Fibroblast of lung (primary cell): ENCODE measurements around the gene SERTAD1.

Source experiments
- EZH2 ChIP-seq: IDR thresholded peaks from 2 replicates; pipeline ENCODE4 v1.5.1; 2012; ENCODE audit warnings: low read length, control low read depth, mild to moderate bottlenecking; ENCODE audit errors: missing control alignments
- TF ChIP-seq, protein P1 (sequence below), 2 donors: IDR thresholded peaks in 1 of 2; conservative IDR thresholded peaks in 1 of 2; 1 replicate in 1 of 2; 2 replicates in 1 of 2; pipeline ENCODE4 v1.5.1; 2011 to 2012; ENCODE audit warnings: low read length in 2 of 2, control low read depth in 1 of 2, inconsistent platforms in 1 of 2, low read depth in 1 of 2, mild to moderate bottlenecking in 1 of 2

DNA sequence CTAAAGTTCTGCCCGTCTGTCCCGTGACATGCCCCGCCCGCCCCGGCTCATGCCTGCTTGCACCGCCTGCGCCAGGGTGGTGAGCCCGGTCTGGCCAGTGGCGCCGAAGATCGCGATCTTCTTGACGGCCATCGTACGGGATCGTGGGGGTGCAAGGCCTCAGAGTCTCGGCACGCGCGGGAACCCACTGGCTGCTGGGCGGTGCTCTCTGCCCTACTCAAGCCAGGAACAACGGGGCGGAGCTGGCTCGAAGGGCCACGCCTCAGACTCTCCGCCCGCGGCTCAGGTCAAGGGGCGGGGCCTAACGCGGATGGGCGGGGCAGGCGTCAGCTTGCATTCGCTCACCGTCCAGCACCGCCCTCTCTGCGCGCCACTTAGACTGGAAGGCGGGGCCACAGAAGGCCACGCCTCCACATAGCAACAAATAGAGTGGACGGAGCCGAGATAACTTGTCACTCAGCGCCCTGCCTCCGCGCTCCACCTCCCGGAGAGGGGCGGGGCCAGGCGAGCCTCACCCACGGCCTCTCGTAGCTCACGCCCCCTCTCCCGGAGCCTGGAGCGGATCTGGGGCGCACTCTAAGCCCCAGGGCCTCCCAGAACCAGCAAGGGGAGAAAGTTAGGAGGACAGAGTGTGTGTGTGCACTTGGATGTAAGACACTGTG is 39.9 kb upstream of the SERTAD1 start, which contains the start of gene BLVRB:
- TF ChIP-seq, protein P1, sequence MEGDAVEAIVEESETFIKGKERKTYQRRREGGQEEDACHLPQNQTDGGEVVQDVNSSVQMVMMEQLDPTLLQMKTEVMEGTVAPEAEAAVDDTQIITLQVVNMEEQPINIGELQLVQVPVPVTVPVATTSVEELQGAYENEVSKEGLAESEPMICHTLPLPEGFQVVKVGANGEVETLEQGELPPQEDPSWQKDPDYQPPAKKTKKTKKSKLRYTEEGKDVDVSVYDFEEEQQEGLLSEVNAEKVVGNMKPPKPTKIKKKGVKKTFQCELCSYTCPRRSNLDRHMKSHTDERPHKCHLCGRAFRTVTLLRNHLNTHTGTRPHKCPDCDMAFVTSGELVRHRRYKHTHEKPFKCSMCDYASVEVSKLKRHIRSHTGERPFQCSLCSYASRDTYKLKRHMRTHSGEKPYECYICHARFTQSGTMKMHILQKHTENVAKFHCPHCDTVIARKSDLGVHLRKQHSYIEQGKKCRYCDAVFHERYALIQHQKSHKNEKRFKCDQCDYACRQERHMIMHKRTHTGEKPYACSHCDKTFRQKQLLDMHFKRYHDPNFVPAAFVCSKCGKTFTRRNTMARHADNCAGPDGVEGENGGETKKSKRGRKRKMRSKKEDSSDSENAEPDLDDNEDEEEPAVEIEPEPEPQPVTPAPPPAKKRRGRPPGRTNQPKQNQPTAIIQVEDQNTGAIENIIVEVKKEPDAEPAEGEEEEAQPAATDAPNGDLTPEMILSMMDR (conservative IDR thresholded peaks at IDR 0.05 in 1 of 2, IDR thresholded peaks at IDR 0.05 in 1 of 2; ENCODE audit: low read depth in 1 of 2, low read length in 2 of 2): no peak
- TF ChIP-seq EZH2: no peak
